WTC11 (cell line): Measurements from ENCODE around the gene CAMTA1. TPM values are rescaled to one million over a fixed set of nuclear protein-coding genes. Genes with fewer than 3 reads are reported as not detected.

Source experiments
- ATAC-seq: fragments of 200-7000 bp; cut with Tn5 transposase; 2 replicates; pipeline ENCODE4 v1.10.0; 2021; ENCODE audit warnings: mild to moderate bottlenecking, moderate library complexity
- CTCF ChIA-PET: fragments of 300-600 bp; sonication (Branson Sonifier 250); formaldehyde crosslinking; loops from one replicate; lab custom pipeline; 2021; ENCODE audit warnings: antibody characterized with exemption; lab: Charles Lee
- POLR2A ChIA-PET: fragments of 350-600 bp; sonication (Branson Sonifier 250); formaldehyde crosslinking; loops from one replicate; lab custom pipeline; 2021; ENCODE audit warnings: antibody characterized with exemption; lab: Charles Lee
- DNase-seq: peaks from one replicate; pipeline ENCODE4 v3.0.0; 2021; ENCODE audit warnings: low spot score
- H3K27ac Mint-ChIP-seq: 2 replicates; pipeline ENCODE4 v1.8.0; 2021; ENCODE audit warnings: mixed read lengths
- H3K27me3 Mint-ChIP-seq: 2 replicates; pipeline ENCODE4 v1.8.0; 2021; ENCODE audit warnings: low read depth, mild to moderate bottlenecking, moderate library complexity, mixed read lengths
- H3K36me3 Mint-ChIP-seq: 2 replicates; pipeline ENCODE4 v1.8.0; 2021; ENCODE audit warnings: mixed read lengths
- H3K4me1 Mint-ChIP-seq: 2 replicates; pipeline ENCODE4 v1.8.0; 2022; ENCODE audit warnings: mixed read lengths
- H3K4me3 Mint-ChIP-seq: 2 replicates; pipeline ENCODE4 v1.8.0; 2021; ENCODE audit warnings: mild to moderate bottlenecking, moderate library complexity, mixed read lengths
- H3K9me3 Mint-ChIP-seq: 2 replicates; pipeline ENCODE4 v1.8.0; 2021; ENCODE audit warnings: mixed read lengths
- CREB1 ChIP-seq: sonication (generic); formaldehyde crosslinking; IDR thresholded peaks from 2 replicates; pipeline ENCODE4 v1.8.0; 2023; ENCODE audit warnings: mild to moderate bottlenecking, missing genetic modification reagents
- CREM ChIP-seq: sonication (generic); formaldehyde crosslinking; IDR thresholded peaks from 2 replicates; pipeline ENCODE4 v1.8.1; 2022; ENCODE audit warnings: mild to moderate bottlenecking, missing genetic modification reagents, moderate library complexity
- ELF4 ChIP-seq: sonication (generic); formaldehyde crosslinking; IDR thresholded peaks from 2 replicates; pipeline ENCODE4 v1.8.1; 2022; ENCODE audit warnings: low read depth, mild to moderate bottlenecking, moderate library complexity, missing genetic modification reagents
- EMX1 ChIP-seq: fragments of 250-450 bp; sonication (Bioruptor Pico); IDR thresholded peaks from 2 replicates; pipeline ENCODE4 v1.8.0; 2021; ENCODE audit warnings: mild to moderate bottlenecking
- ETV6 ChIP-seq: sonication (generic); formaldehyde crosslinking; IDR thresholded peaks from 2 replicates; pipeline ENCODE4 v1.8.1; 2022; ENCODE audit warnings: mild to moderate bottlenecking, missing genetic modification reagents
- FOXP4 ChIP-seq: sonication (generic); formaldehyde crosslinking; IDR thresholded peaks from 2 replicates; pipeline ENCODE4 v1.8.0; 2022; ENCODE audit warnings: mild to moderate bottlenecking, missing genetic modification reagents
- GABPB1 ChIP-seq: sonication (generic); formaldehyde crosslinking; IDR thresholded peaks from 2 replicates; pipeline ENCODE4 v1.8.1; 2023; ENCODE audit warnings: mild to moderate bottlenecking, missing genetic modification reagents
- MXD4 ChIP-seq: fragments of 250-450 bp; sonication (Bioruptor Pico); IDR thresholded peaks from 2 replicates; pipeline ENCODE4 v1.8.0; 2021; ENCODE audit warnings: mild to moderate bottlenecking, moderate library complexity, borderline replicate concordance
- PRDM15 ChIP-seq: sonication (generic); formaldehyde crosslinking; IDR thresholded peaks from 2 replicates; pipeline ENCODE4 v1.8.0; 2022; ENCODE audit warnings: missing genetic modification reagents
- PREB ChIP-seq: sonication (generic); formaldehyde crosslinking; IDR thresholded peaks from 2 replicates; pipeline ENCODE4 v1.8.1; 2022; ENCODE audit warnings: mild to moderate bottlenecking, missing genetic modification reagents, moderate library complexity, borderline replicate concordance
- PRRX2 ChIP-seq: fragments of 250-450 bp; sonication (Bioruptor Pico); IDR thresholded peaks from 2 replicates; pipeline ENCODE4 v1.8.0; 2021; ENCODE audit warnings: mild to moderate bottlenecking
- SMAD4 ChIP-seq: sonication (generic); formaldehyde crosslinking; IDR thresholded peaks from 2 replicates; pipeline ENCODE4 v1.8.0; 2022; ENCODE audit warnings: mild to moderate bottlenecking, missing genetic modification reagents
- SP1 ChIP-seq: sonication (generic); formaldehyde crosslinking; conservative IDR thresholded peaks from 2 replicates; pipeline ENCODE4 v1.8.1; 2022; ENCODE audit warnings: missing genetic modification reagents
- TEAD1 ChIP-seq: sonication (generic); formaldehyde crosslinking; IDR thresholded peaks from 2 replicates; pipeline ENCODE4 v1.8.0; 2022; ENCODE audit warnings: mild to moderate bottlenecking, missing genetic modification reagents
- ZBTB21 ChIP-seq: sonication (generic); formaldehyde crosslinking; IDR thresholded peaks from 2 replicates; pipeline ENCODE4 v1.8.1; 2023; ENCODE audit warnings: mild to moderate bottlenecking, missing genetic modification reagents, borderline replicate concordance
- ZNF281 ChIP-seq: sonication (generic); formaldehyde crosslinking; IDR thresholded peaks from 2 replicates; pipeline ENCODE4 v1.8.0; 2023; ENCODE audit warnings: mild to moderate bottlenecking, missing genetic modification reagents
- ZNF423 ChIP-seq: fragments of 250-450 bp; sonication (Bioruptor Pico); IDR thresholded peaks from 2 replicates; pipeline ENCODE4 v2.1.2; 2022; ENCODE audit warnings: mild to moderate bottlenecking, moderate library complexity
- ZNF512 ChIP-seq: sonication (generic); formaldehyde crosslinking; IDR thresholded peaks from 2 replicates; pipeline ENCODE4 v1.8.1; 2022; ENCODE audit warnings: missing genetic modification reagents, borderline replicate concordance
- total RNA-seq: library from RNA; stranded (reverse); gene quantifications from 3 replicates; pipeline ENCODE4 v1.2.3, GENCODE V29; 2021

The CAMTA1 gene
- total RNA-seq, 1 experiment from 2014 or later: 86.4 TPM

GRCh38 chr1:7298145-7298544, 512.9 kb downstream of the CAMTA1 start:
- peaks cover 82% of the 10 kb centered on the region for H3K4me1 Mint-ChIP-seq
- DNase-seq (peak; percentile 37), ATAC-seq (peak; percentile 76)
- CTCF ChIA-PET: interaction anchor here (0.9 kb wide), 1 partner anchor 239 kb away, joined by 3 read pairs; no protein-coding TSS in a partner anchor
- peaks cover 23% of the 10 kb centered on the region for H3K9me3 Mint-ChIP-seq
- H3K36me3 Mint-ChIP-seq: peaks cover 12% of the 10 kb centered on the region
- H3K27ac Mint-ChIP-seq: peak overlapping the region; percentile 84
- POLR2A ChIA-PET: no interaction called here
- no peaks in the 10 kb centered on the region for H3K27me3 Mint-ChIP-seq
- TF ChIP-seq TEAD1 (CRISPR knock-in tag) (peak; percentile 59; the same call in 1 of the 2 replicates), ZNF423 (CRISPR knock-in tag) (peak; percentile 98), ZNF512 (CRISPR knock-in tag) (no peak), ETV6 (CRISPR knock-in tag) (no peak), ZNF281 (no peak), SP1 (CRISPR knock-in tag) (0 out of 2 replicates have a peak, but pooled peaks have one; percentile 24), CREB1 (CRISPR knock-in tag) (no peak), ELF4 (CRISPR knock-in tag) (no peak), ZBTB21 (CRISPR knock-in tag) (no peak), FOXP4 (CRISPR knock-in tag) (0 out of 2 replicates have a peak, but pooled peaks have one; percentile 37), CREM (CRISPR knock-in tag) (no peak), MXD4 (CRISPR knock-in tag) (no peak)
- H3K4me3 Mint-ChIP-seq: no peak overlapping the region

- peak; percentile 8; the same call in 1 of the 2 replicates for ATAC-seq
- Mint-ChIP-seq H3K4me3 (no peak overlapping the region), H3K9me3 (peaks cover 23% of the 10 kb centered on the region), H3K36me3 (peaks cover 12% of the 10 kb centered on the region), H3K27me3 (no peaks in the 10 kb centered on the region), H3K27ac (peak overlapping the region; percentile 80), H3K4me1 (peaks cover 80% of the 10 kb centered on the region)
- ChIA-PET CTCF (interaction anchor here (0.6 to 1.1 kb wide), 4 partner anchors 12 to 239 kb away, joined by 3 to 4 read pairs (median 4); no protein-coding TSS in a partner anchor), POLR2A (no interaction called here)
- no peak for DNase-seq
- no peak for TF ChIP-seq CREM (CRISPR knock-in tag)
- no peak for TF ChIP-seq PRRX2 (CRISPR knock-in tag)
- no peak for TF ChIP-seq PREB (CRISPR knock-in tag)
- no peak for TF ChIP-seq EMX1
- no peak for TF ChIP-seq SMAD4 (CRISPR knock-in tag)
- TF ChIP-seq GABPB1: no peak
- no peak for TF ChIP-seq PRDM15 (CRISPR knock-in tag)
These were observed 513.5 kb downstream of the CAMTA1 start for GRCh38 chr1:7298749-7299151.
